Endothelial cell of umbilical vein (primary cell): ENCODE results near the gene GALNT2. TPM values are rescaled to one million over a fixed set of nuclear protein-coding genes. Genes with fewer than 3 reads are reported as not detected.

Experiments
- BruUV-seq: library from RNA; stranded (reverse); fragments of 400-500 nt; replicated peaks from 2 replicates; lab custom pipeline; 2021; lab: Mats Ljungman, UMichigan
- CTCF ChIA-PET: fragments of 300-600, 350-600 bp; sonication (Branson Sonifier 250); formaldehyde crosslinking; loops from one replicate; lab custom pipeline; 2021; ENCODE audit warnings: antibody characterized with exemption, inconsistent platforms; lab: Charles Lee
- POLR2A ChIA-PET: fragments of 300-600, 350-600 bp; sonication (Branson Sonifier 250); formaldehyde crosslinking; loops from one replicate; lab custom pipeline; 2021; ENCODE audit warnings: antibody characterized with exemption, inconsistent platforms; lab: Charles Lee
- DNase-seq: peaks from one replicate; pipeline ENCODE4 v3.0.0-alpha.2; 2011; ENCODE audit warnings: low read depth, low spot score
- FAIRE-seq: peaks from 2 replicates; lab custom pipeline; 2011; peaks lifted over from hg19 to GRCh38; lab: Jason Lieb, UNC
- H2AFZ ChIP-seq: 2 replicates; pipeline ENCODE4 v1.6.0; 2012; ENCODE audit warnings: low read depth, low read length, control low read depth, inconsistent platforms
- H3K27ac ChIP-seq: 2 replicates; pipeline ENCODE4 v1.5.1; 2011; ENCODE audit warnings: low read depth, mild to moderate bottlenecking, control low read depth, low read length, moderate library complexity; ENCODE audit not compliant: insufficient read depth
- H3K27me3 ChIP-seq, 2 experiments: 2 replicates each; pipeline versions ENCODE4 v1.6.0 to v1.6.1; 2011; ENCODE audit warnings: low read length in 2 of 2, mixed read lengths in 1 of 2; ENCODE audit not compliant: control insufficient read depth in 2 of 2, insufficient read depth in 2 of 2
- H3K36me3 ChIP-seq, 2 experiments: 2 replicates in 1 of 2; 3 replicates in 1 of 2; pipeline ENCODE4 v1.5.1; 2011; ENCODE audit warnings: low read length in 2 of 2, mild to moderate bottlenecking in 1 of 2, moderate library complexity in 1 of 2; ENCODE audit not compliant: control insufficient read depth in 2 of 2, insufficient read depth in 2 of 2; ENCODE audit errors: extremely low read depth in 1 of 2
- H3K4me1 ChIP-seq: 3 replicates; pipeline ENCODE4 v1.5.1; 2011; ENCODE audit warnings: mild to moderate bottlenecking, low read length; ENCODE audit not compliant: control insufficient read depth, insufficient read depth; ENCODE audit errors: extremely low read depth
- H3K4me2 ChIP-seq: 2 replicates; pipeline ENCODE4 v1.6.1; 2011; ENCODE audit warnings: low read length, control low read depth, mixed read lengths; ENCODE audit not compliant: insufficient read depth
- H3K4me3 ChIP-seq, 3 experiments: fragments of 200-600 bp in 1 of 3; sonication (generic), shearing (Covaris generic) in 1 of 3; replicated peaks in 1 of 3; 2 replicates each; pipeline ENCODE4 v1.5.1; 2011 to 2016; ENCODE audit warnings: control low read depth in 3 of 3, low read length in 3 of 3, mild to moderate bottlenecking in 2 of 3, inconsistent platforms in 1 of 3, low read depth in 1 of 3, moderate library complexity in 1 of 3; ENCODE audit not compliant: insufficient read depth in 1 of 3
- H3K79me2 ChIP-seq: 2 replicates; pipeline ENCODE4 v1.6.0; 2012; ENCODE audit warnings: low read length, inconsistent platforms; ENCODE audit not compliant: control insufficient read depth, insufficient read depth
- H3K9ac ChIP-seq: replicated peaks from 2 replicates; pipeline ENCODE3; 2011; ENCODE audit warnings: low read length, control low read depth; ENCODE audit not compliant: insufficient read depth; ENCODE audit errors: extremely low read depth
- H3K9me1 ChIP-seq: replicated peaks from 3 replicates; pipeline ENCODE4 v1.6.0; 2011; ENCODE audit warnings: mild to moderate bottlenecking, low read length; ENCODE audit not compliant: control insufficient read depth, insufficient read depth; ENCODE audit errors: extremely low read depth
- H3K9me3 ChIP-seq: replicated peaks from 2 replicates; pipeline ENCODE4 v1.5.1; 2012; ENCODE audit warnings: low read length, inconsistent platforms; ENCODE audit not compliant: control insufficient read depth, insufficient read depth
- H4K20me1 ChIP-seq: replicated peaks from 2 replicates; pipeline ENCODE3; 2011; ENCODE audit warnings: mild to moderate bottlenecking, low read length; ENCODE audit not compliant: control insufficient read depth, insufficient read depth; ENCODE audit errors: extremely low read depth
- CTCF ChIP-seq, 2 donors: IDR thresholded peaks; 1 replicate in 1 of 2; 2 replicates in 1 of 2; pipeline ENCODE4 v1.5.1; 2011; ENCODE audit warnings: low read length in 2 of 2, mild to moderate bottlenecking in 2 of 2, moderate library complexity in 2 of 2, control low read depth in 1 of 2, inconsistent platforms in 1 of 2, low read depth in 1 of 2; ENCODE audit not compliant: insufficient read depth in 1 of 2; ENCODE audit errors: extremely low read depth in 1 of 2
- EZH2 ChIP-seq: IDR thresholded peaks from 2 replicates; pipeline ENCODE4 v1.6.1; 2012; ENCODE audit warnings: borderline replicate concordance, low read depth, mild to moderate bottlenecking, moderate library complexity, low read length, inconsistent platforms; ENCODE audit not compliant: severe bottlenecking
- FOS ChIP-seq: IDR thresholded peaks from 2 replicates; pipeline ENCODE4 v1.6.1; 2011; ENCODE audit warnings: mild to moderate bottlenecking, low read length, moderate library complexity, borderline replicate concordance; ENCODE audit not compliant: insufficient read depth
- GATA2 ChIP-seq: IDR thresholded peaks from 2 replicates; pipeline ENCODE4 v1.7.0; 2011; ENCODE audit warnings: low read depth, mild to moderate bottlenecking, moderate library complexity, mixed read lengths, low read length; ENCODE audit not compliant: insufficient read length, insufficient read depth
- JUN ChIP-seq: IDR thresholded peaks from 2 replicates; pipeline ENCODE4 v1.6.1; 2011; ENCODE audit warnings: borderline replicate concordance, low read depth; ENCODE audit not compliant: insufficient read length, insufficient read depth
- MAX ChIP-seq: IDR thresholded peaks from 2 replicates; pipeline ENCODE4 v1.6.1; 2011; ENCODE audit not compliant: insufficient read depth, insufficient read length
- MYC ChIP-seq: IDR thresholded peaks from one replicate; pipeline ENCODE4 v1.6.1; 2011; ENCODE audit warnings: mild to moderate bottlenecking, low read depth, low read length
- POLR2A ChIP-seq: IDR thresholded peaks from 2 replicates; pipeline ENCODE4 v1.6.1; 2012; ENCODE audit warnings: low read depth, mild to moderate bottlenecking, control low read depth, low read length
- POLR2AphosphoS5 ChIP-seq: IDR thresholded peaks from 2 replicates; pipeline ENCODE4 v1.6.1; 2012; ENCODE audit warnings: low read depth, mild to moderate bottlenecking, control low read depth, low read length, moderate library complexity; ENCODE audit not compliant: insufficient read depth
- dilution Hi-C: fragments of 300-500 bp; cut with MboI; formaldehyde crosslinking; loops from one replicate; pipeline ENCODE4 v1.15.0; 2019; ENCODE audit warnings: low sequenced_read_pairs; ENCODE audit not compliant: extremely low pct_ligation_motif_present
- intact Hi-C: fragments of 100-400 bp; cut with micrococcal nuclease; formaldehyde crosslinking; loops from one replicate; pipeline ENCODE4 v1.10.0; 2022
- polyA plus RNA-seq, 4 experiments: library from polyadenylated mRNA; depleted of rRNA in 3 of 4; stranded (reverse) in 3 of 4; unstranded in 1 of 4; fragments of >200 nt; gene quantifications; 2 replicates each; pipeline versions ENCODE4 v1.2.1 to v1.2.3, GENCODE V29; 2011 to 2012; ENCODE audit warnings: missing spikeins in 1 of 4
- total RNA-seq: library from RNA; stranded (reverse); gene quantifications from 2 replicates; pipeline ENCODE4 v1.2.3, GENCODE V29; 2021

GALNT2 gene
- total and polyA plus RNA-seq, 2 donors (not counting 3 experiments of a cell fraction or from before 2014, with no cell fraction given): 56.3 to 77.5 TPM

- H3K9me1 ChIP-seq: no peaks in the 10 kb centered on the region
- DNase-seq: no peak
- H3K9ac ChIP-seq: no peak overlapping the region
- TF ChIP-seq JUN: no peak
- no peak for TF ChIP-seq POLR2A
- no peak for TF ChIP-seq MAX
- H3K27ac ChIP-seq: no peak overlapping the region
- intact Hi-C loops: no loop called here
- no peaks in the 10 kb centered on the region for H3K4me1 ChIP-seq
- H3K9me3 ChIP-seq: no peaks in the 10 kb centered on the region
- FAIRE-seq: no peak
- BruUV-seq: no TSS peak
- H2AFZ ChIP-seq: no peak overlapping the region
- H3K36me3 ChIP-seq: no peaks in the 10 kb centered on the region
- H3K79me2 ChIP-seq: peaks cover 4% of the 10 kb centered on the region
- no peak overlapping the region for H3K4me3 ChIP-seq
- H3K4me2 ChIP-seq: no peak overlapping the region
- no peaks in the 10 kb centered on the region for H3K27me3 ChIP-seq
- CTCF ChIA-PET: interaction anchor here (1.0 kb wide), 2 partner anchors 12 to 15 kb away, joined by 3 read pairs; no protein-coding TSS in a partner anchor
- dilution Hi-C loops: no loop called here
- peaks cover 6% of the 10 kb centered on the region for H4K20me1 ChIP-seq
- POLR2A ChIA-PET: no interaction called here
These were observed 79.0 kb downstream of the GALNT2 start for GRCh38 chr1:230145953-230146476.

GRCh38 chr1:230146709-230147108, 79.7 kb downstream of the GALNT2 start:
- CTCF ChIA-PET: interaction anchor here (1.0 to 1.5 kb wide), 4 partner anchors 12 to 43 kb away, joined by 3 read pairs; no protein-coding TSS in a partner anchor
- DNase-seq: no peak
- no peak for FAIRE-seq
- Histone ChIP-seq H4K20me1 (peaks cover 6% of the 10 kb centered on the region), H3K9me3 (no peaks in the 10 kb centered on the region), H2AFZ (no peak overlapping the region), H3K4me3 (no peak overlapping the region), H3K9me1 (no peaks in the 10 kb centered on the region), H3K79me2 (peaks cover 3% of the 10 kb centered on the region), H3K27ac (no peak overlapping the region), H3K9ac (no peak overlapping the region), H3K27me3 (no peaks in the 10 kb centered on the region), H3K4me2 (no peak overlapping the region), H3K36me3 (no peaks in the 10 kb centered on the region), H3K4me1 (no peaks in the 10 kb centered on the region)
- intact Hi-C loops (no loop called here), dilution Hi-C loops (no loop called here)
- TF ChIP-seq GATA2 (no peak), POLR2A (no peak), MYC (no peak), MAX (no peak), CTCF (IDR thresholded peaks at IDR 0.05; ENCODE audit: extremely low read depth in 1 of 2, insufficient read depth in 1 of 2, low read depth in 1 of 2, low read length in 2 of 2) (no peak), JUN (no peak), FOS (no peak), POLR2AphosphoS5 (no peak), EZH2 (no peak)
- POLR2A ChIA-PET: no interaction called here
- no TSS peak for BruUV-seq
